Limb (tissue), 2 donors: ENCODE data around the gene KSR1.

Source experiments
- DNase-seq, 2 donors: peaks; one replicate each; pipeline ENCODE4 v3.0.0-alpha.2; 2016; ENCODE audit errors: extremely low spot score in 2 of 2

The KSR1 gene

GRCh38 chr17:27550974-27551505, 94.8 kb downstream of the KSR1 start:
- no peak for DNase-seq

- DNase-seq, result no peak
Observed at GRCh38 chr17:27551701-27552248, 95.5 kb downstream of the KSR1 start.

DNA sequence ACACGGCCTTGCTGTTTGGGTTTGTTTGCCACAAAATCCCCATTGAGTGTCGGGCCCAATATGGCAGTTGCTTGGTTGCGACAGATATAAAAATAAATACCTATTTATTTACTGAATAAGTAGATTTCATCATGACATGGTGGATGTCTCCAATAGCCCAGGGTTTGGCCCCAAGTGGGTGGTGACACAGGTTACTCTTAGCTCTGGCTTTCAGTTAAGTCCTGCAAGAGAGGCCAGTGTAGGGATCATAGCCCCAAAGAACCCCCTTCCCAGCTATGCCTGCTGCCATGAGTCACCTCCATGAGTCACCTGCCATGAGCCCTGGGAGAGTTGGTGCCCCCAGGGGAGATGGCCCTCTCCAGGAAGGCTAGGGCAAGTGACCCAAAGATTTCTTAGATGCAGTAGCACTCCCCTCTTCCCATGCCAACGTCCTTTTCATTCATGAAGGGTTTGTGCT, 96.1 kb downstream of the KSR1 start:
- DNase-seq, result no peak

GRCh38 chr17:27553019-27553511, 96.8 kb downstream of the KSR1 start:
- no peak for DNase-seq

DNA sequence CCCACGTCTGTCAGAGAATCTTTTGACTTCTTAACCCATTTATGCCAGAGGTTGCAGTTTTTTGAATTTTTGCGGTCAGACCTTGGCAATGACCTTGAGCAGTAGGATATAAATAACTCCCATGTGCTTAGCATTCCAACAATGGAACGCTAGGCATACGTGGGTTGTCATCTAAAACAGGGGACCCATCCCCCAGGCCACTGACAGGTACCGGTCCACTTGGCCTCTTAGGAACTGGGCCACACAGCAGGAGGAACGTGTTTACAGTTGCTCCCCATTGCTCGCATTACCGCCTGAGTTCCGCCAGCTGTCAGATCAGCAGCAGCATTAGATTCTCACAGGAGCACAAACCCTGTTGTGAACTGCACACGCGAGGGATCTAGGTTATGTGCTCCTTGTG, 97.9 kb downstream of the KSR1 start:
- DNase-seq, result no peak

DNA sequence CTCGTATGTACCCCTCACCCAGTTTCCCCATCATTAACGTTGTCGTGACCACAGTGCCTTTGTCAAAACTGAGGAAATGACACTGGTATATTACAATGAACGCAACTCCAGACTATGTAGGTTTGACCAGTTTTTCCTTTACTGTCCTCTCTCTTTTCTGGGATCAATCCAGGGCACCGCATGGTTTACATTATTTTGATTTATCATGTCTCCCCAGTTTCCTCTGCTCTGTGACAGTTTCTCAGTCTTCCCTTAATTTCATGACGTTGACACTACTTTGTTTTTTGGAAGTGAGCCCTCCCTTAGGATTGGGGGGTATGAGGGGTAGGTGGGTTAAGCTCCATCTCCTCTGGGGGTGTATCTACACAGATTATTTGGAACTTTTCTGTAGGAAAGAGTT, 98.7 kb downstream of the KSR1 start:
- DNase-seq, result no peak

DNA sequence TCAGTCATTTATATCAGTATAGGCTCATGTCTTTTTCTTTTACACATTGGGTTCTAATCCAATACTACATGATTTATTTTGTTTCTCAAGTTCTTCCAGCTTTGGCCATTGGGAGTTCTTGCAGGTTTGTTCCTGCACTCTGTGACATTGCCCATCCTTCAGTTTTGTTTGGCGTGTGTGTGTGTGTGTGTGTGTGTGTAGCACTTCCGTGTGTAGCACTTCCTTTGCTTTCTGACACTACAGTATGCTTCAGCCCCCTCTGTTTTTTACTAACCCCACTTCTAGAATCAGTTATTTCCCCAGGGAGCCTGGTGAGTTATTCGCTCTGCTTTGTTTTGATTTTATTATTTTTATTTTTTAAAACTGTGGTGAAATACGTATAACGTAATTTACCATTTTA, 99.1 kb downstream of the KSR1 start:
- no peak for DNase-seq

- no peak for DNase-seq
Observed at GRCh38 chr17:27558341-27558740, 102.1 kb downstream of the KSR1 start.

DNA sequence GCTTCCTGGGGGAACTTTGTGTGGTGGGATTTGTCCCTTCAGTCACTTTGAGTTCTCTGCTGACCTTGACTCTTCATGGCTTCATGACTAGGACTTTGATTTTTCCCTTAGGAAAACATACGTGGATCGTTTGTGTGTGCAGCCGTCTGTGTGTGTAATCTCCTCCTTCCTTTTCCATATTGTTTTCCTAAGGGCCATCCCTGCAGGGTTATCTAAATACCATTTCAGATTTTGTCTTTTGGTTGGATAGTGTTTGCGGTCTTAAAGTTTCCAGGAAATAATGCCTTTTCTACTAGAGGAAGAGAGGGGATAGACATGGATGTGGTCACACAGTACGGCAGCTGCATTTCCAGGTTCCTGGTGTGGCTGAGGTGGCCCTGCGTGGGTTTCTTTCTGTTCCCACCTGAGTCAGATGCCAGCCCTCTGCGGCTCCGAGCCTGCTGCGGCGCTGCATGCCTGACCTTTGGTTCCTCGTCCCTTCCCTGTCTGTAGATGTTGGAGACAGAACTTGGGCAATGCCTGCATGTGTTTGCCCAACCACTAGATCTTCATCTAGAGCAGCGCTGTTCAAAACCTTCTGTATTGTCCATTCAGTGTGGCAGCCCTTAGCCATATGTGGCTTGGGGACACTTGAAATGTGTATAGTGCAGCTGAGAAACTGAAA, 102.7 kb downstream of the KSR1 start:
- no peak for DNase-seq

DNA sequence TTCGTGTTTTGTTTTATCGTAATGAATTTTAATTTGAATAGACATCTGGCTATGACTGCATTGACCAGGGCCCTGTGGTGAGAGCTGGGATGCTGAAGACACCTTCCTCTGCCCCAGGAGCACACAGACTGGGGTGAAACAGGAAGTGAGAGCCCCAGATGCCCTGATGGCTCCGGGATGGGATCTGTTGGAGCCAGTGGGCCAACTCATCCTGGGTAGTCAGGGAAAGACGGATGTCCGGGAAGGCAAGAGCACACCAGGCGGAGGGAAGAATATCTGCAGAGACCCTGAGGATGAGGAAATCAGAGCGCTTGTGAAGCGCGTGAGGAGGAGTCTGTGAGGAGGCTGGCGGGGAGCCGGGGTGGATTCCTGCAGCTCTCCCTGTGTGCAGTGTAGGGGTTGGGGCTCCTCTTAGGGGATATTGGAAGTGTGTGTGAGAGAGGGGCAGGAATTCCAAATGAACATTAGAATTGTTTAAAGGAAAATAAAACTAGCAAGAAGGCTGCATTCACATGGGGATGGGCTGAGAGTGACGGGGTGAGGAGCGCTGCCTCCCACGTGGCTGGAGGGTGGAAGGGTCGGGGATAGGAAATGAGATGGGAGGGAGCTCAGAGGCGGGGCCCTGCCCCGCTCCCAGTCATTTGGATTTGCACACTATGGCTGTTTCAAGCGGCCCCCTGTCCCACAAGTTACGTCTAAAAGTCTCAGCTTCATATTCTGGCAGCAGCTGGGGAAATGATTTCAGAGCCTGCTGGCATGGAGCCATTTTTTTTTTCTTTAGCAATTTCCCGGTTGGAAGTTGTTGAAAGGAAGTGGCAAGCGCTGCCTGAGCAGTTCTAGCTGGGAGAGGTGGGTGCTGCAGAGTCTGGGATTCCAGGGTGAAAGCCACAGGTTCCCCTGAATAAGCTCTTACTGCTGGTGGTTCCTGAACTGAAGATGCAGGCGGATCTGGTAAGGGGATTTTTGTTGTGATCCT, 103.5 kb downstream of the KSR1 start:
- peak; percentile 84 to 93 for DNase-seq

GRCh38 chr17:27560668-27561067, 104.4 kb downstream of the KSR1 start:
- DNase-seq, result peak in 1 of 2 donors; percentile 56

GRCh38 chr17:27562777-27563455, 106.7 kb downstream of the KSR1 start:
- DNase-seq, result no peak

GRCh38 chr17:27563532-27563931, 107.3 kb downstream of the KSR1 start:
- no peak for DNase-seq

GRCh38 chr17:27564463-27564862, 108.2 kb downstream of the KSR1 start:
- no peak for DNase-seq

- DNase-seq, result no peak
Observed at GRCh38 chr17:27565874-27566670, 109.8 kb downstream of the KSR1 start.

- DNase-seq, result no peak
Observed at GRCh38 chr17:27566671-27567562, 110.7 kb downstream of the KSR1 start.

DNA sequence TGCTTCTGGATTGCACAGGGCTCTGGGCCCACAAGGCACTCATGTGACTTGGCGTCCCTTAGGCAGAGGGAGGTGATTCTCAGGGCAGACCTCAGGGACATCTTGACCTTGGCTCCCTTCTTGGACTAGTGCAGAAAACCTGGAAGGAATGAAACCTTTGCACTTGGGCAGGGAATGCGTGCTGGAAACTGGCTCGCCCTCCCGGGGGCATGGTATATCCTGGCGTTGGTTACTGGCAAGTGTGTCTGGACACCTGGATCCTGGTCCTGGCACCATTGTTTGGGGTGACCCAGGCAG, 111.3 kb downstream of the KSR1 start:
- no peak for DNase-seq

DNA sequence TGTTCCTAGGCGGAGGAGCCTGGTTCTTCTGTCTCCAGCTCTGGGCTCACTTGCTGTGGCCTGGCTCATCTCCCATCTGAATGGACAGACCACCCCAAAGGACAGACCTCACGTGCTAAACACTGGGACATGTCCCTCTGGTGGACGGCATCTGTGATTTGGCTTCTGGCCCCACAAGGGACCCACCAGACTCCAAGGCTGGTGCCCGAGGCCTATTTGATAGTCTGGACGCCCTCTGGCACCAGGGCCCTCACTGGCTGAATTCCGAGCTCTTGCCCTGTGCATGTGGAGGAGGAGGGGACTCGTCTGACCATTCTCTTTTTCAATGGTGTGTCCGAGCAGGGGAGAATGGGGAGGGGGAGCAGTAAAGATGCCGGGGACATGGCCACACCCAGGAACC, 112.0 kb downstream of the KSR1 start:
- DNase-seq, result no peak

DNA sequence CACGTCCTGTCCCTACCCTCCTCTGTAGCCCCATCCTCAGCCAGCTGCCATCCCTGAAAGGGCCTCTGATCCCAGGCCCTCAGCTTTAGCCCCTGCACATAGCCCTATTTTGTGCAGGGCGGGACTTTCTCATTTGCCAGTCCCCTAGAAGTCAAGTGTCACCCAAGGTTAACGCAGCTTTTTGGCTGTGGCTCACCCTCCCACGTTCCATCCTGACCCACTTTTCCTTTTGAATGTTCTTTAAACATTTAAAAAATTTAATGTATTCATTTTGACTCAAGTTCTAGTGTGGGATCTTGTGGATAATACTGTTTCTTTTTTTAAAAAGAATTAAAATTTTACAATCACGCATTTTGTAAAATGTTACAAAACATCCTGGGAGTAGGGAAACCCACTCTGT, 112.6 kb downstream of the KSR1 start:
- no peak for DNase-seq

- peak in 1 of 2 donors; percentile 53 for DNase-seq
Observed at GRCh38 chr17:27569257-27569722, 113.0 kb downstream of the KSR1 start.
